ENCODE results near the gene ITGAE.
"Not testable (repeated sequence)": the region's sequence is repeated elsewhere in the genome, so short reads cannot be mapped to it uniquely, and the experiment has no call there.

ITGAE gene

DNA sequence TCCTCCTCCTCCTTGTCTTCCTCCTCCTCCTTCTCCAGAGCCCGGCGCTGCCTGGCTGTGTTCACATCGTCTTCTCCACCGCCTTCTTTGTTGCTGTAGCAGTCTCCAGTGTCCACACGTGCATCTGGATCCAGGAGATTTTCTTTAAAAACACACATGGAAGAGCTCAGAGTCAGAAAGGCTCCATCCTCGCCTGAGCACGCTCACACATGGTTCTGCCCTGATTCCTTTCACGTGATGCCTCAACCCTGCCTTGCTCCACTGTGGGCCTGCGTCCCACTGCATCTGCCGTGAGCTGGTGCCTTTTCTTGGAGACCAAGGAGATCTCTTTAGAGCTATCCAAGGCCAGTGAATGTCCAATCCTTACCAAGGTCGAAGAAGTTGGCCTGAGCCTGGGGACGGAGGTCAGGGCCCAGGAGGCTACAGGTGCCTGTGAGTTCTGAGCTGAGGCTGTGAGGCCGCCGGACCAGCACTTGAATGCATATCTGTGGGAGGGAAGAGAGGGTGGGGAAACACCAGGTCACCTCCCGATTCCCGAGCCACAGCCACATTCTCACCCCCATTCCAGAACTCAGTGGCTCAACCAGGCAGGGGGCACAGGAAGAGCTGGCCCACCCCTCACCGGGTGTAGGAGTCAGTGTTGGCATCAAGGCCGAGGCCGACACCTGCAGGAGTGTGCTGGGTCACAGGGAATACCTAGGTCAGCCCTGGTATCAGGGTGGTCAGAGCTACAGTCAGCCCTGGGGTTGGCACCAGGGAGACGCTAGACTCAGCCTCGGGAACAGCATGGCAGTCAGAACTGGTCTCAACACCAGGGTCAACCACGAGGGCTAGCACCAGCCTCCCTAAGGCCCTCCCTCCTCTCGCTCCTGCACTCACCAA lies 39.7 kb downstream of the ITGAE start:
- DNase-seq: no peak

DNA sequence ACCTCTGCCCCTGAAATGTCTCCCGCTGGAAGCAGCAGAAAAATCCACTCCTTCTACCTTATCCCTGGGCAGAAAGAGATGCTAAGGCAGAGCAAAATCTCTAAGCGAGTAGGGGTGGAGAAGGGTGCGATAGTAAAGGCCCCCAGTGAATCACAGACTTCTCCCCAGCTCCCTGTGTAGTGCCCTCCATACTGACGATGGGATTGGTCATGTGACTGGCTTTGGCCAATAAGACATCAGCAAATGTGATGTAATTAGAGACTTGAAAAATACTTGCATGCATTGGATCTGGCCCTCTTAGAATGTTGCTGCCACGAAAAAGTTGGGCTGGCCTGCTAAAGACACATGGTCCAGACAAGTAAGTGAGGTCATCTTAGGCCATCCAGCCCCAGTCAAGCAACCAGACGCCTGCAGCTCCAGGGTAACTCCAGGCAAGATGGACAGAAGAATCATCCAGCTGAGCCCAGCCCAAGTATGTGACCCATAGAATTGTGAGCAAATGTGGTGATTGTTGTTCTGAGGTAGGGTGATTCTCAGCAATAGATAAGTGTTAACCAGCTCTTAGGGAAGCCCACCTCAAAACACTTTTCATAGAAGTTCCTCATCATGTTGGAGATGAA lies 41.3 kb downstream of the ITGAE start:
- no peak for DNase-seq

DNA sequence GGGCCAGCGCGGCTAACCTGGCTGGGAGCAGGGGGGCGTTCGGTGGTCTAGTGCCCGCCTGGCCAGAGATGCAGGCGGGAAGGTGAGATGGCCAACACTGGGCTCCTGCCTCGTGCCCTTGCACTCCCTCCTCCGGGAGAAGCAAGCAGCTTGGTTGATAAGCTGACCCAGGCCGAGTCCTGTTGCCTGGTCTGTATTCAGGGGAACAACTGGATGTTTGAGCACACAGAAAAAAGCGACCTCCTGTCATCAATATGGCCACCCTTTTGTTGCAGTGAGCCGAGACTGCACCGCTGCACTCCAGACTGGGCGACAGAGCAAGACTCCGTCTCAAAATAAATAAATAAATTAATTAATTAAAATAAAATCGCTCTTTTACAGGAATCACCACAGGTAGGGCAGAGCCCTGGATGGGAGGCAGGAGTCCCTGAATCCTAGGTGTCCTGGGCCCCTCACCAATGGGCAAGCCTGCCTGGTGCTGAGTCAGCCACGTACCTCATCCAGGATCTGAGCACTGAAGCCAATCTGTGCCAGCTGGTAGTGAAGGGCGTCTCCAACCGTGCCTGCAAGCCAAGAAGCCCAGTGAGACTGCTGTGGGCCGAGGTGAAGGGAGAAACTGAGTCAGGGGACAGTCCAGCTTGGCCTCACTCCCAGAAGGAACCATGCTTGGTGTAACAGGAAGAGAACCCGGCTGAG lies 45.5 kb downstream of the ITGAE start:
- no peak for DNase-seq

GRCh38 chr17:3754458-3755334 lies 46.3 kb downstream of the ITGAE start:
- DNase-seq: peak; percentile 58

DNA sequence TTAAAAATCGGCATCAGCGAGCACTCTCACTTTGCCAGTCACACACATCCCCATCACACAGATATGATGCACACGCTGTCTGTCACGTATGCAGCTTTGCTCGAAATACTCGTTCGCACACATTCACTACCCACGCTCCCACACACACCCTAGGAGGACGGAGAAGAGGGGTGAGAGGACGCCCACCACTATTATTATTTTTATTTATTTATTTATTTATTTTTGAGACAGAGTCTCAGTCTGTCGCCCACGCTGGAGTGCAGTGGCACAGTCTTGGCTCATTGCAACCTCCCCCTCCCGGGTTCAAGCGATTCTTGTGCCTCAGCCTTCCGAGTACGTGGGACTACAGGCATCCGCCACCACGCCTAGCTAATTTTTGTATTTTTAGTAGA lies 46.9 kb downstream of the ITGAE start:
- DNase-seq: no peak

GRCh38 chr17:3753624-3754023 lies 47.4 kb downstream of the ITGAE start:
- DNase-seq: no peak

DNA sequence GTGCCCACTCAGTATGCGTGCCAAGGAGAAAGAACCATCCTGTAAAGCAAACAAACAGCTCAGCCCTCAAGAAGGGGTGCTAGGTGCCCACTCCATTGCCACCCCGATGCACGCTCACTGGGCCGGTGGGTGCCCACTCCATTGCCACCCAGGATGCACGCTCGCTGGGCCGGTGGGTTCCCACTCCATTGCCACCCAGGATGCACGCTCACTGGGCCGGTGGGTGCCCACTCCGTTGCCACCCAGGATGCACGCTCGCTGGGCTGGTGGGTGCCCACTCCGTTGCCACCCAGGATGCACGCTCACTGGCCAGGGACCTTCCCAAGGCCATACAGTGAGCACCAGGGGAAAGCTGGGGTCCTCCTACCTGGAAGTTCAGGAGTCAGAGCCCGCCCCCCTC lies 49.2 kb downstream of the ITGAE start:
- no peak for DNase-seq

- DNase-seq: no peak
These were observed 50.1 kb downstream of the ITGAE start for GRCh38 chr17:3750926-3751325.

GRCh38 chr17:3750296-3750695 lies 50.7 kb downstream of the ITGAE start:
- no peak for DNase-seq

DNA sequence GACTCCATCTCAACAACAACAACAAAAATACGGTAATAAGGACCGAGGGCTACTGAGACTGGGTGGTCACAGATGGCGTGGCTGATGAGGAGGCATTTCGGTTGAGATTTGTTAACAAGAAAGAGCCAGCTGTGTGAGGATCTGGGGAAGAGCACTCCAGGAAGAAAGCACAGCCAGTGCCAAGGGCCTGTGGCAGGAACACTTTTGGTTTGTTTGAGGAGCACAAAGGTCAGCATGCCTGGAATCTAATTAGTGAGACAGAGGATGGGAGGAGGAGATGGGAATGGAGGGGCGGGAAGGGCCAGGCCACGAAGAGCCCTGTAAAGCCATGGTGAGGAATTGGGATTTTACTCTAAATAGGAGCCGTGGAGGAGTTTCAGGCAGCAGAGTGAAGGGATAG lies 52.4 kb downstream of the ITGAE start:
- DNase-seq: no peak

GRCh38 chr17:3747805-3748204 lies 53.2 kb downstream of the ITGAE start:
- DNase-seq: no peak

GRCh38 chr17:3745071-3745470 lies 55.9 kb downstream of the ITGAE start:
- no peak for DNase-seq

GRCh38 chr17:3744014-3744413 lies 57.0 kb downstream of the ITGAE start:
- no peak for DNase-seq

DNA sequence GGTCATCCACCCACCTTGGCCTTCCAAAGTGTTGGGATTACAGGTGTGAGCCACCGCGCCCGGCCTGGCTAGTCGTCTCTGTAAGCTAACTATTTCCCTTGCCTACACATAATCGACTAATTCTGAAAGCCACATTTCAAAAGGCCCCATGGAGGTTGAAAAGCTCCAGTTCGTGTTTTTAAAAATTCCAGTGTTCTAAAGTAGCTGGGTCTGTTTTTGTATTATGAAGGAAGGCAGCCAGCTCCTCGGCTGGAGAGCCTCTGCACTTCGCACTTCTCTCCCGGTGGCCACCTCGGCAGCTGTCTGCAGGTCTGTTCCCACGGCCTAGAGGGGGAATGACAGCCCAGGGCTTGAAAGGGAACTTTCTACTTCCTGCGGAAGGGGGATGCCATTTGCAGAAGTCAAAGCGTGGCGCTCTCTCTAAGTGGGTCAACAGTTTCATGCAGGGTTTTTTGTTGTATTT lies 60.3 kb downstream of the ITGAE start:
- no peak for DNase-seq

DNA sequence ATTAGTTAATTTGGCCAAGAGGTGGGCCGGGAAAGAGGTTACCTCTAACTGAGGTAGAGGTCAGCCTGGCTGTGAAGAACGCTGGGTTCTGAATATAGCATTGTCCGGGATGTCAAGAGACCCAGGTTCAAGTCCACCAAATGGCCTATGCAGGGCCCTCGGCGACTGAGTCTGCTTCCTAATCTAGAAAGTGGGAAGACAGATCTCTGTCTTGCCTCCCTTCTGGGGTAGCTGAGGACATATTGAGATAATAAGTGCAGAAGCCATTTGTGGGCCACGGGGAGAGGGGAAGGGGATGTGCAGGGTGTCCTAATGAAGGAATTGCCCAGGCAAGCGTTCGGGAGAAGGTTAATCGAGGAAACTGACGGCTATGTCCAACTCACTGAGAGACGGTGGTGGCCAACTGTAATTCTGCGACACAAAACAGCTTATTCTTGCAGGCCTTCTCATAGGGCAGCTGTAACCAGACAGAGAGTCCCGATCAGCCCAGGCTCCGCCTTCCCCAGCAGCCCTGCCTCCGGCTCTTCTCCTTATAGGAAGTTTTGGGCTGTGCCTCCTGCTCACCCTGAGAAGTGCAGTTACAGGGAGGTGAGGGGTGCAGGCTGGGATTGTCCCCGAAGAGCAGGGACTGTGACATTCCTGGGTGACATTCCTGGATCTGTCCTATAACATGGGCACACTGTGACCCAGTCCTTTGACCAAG lies 61.4 kb downstream of the ITGAE start:
- no peak for DNase-seq

- DNase-seq: peak; percentile 26
These were observed 62.3 kb downstream of the ITGAE start for GRCh38 chr17:3738562-3739295.

GRCh38 chr17:3735515-3735914 lies 65.5 kb downstream of the ITGAE start:
- DNase-seq: no peak

GRCh38 chr17:3734911-3735276 lies 66.1 kb downstream of the ITGAE start:
- not testable (repeated sequence) for DNase-seq

DNA sequence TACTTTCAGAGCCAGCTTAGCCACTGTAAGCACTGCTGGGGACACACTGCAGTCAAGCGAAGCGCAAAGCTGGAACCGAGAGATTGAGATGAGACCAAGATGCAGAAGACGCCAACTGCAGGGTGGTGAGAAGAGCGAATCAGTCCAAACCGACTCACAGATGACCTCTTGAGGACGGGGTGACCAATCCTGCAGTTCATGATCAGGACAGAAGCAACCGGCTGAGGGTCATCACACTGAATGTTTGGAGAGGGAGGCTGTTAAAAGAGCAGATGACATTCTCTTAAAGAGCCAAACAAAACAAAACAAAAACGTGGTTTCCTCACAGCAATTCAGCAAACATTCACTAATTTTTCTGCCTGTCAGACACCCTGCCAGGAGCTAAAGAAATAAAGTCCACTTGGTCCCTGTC lies 68.8 kb downstream of the ITGAE start:
- no peak for DNase-seq

DNA sequence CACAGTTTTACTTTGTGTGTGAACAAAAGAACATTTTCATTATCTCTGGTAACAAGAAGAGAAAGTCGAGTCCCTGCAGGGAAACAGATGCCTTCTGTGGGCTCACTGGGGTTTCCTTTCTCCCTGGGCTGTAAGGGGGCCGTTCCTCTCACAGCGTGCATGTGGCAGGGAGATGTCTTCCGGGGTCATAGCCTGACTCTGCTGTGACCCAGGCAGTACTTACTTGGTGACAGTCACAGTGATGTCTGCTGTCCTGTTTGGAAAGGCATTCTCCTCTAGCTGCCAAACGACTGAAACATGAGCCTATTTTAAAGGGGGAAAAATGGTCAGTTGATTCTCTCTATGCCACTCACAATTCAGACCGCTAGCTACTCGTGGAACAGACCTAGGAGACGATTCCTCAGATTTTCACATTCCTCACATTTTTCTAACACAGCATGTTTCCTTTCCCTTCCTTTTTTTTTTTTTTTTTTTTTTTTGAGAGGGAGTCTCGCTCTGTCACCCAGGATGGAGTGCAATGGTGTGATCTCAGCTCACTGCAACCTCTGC lies 70.0 kb downstream of the ITGAE start:
- DNase-seq: no peak

DNA sequence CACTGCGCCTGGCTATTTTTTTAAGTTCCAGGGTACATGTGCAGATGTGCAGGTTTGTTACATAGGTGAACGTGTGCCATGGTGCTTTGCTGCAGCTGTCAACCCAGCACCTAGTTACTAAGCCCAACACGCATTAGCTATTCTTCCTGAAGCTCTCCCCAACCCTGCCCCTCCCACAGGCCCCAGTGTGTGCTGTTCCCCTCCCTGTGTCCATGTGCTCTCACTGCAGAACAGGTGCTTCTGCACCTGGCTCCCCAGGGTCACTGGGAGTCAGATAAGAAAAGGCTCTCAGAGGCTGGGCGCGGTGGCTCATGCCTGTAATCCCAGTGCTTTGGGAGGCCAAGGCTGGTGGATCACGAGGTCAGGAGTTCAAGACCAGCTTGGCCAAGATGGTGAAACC lies 71.1 kb downstream of the ITGAE start:
- no peak for DNase-seq
